ENCODE data around the gene RBM39. TPM values are rescaled to one million over a fixed set of nuclear protein-coding genes. Genes with fewer than 3 reads are reported as not detected.

The RBM39 gene
- total and polyA plus RNA-seq, 2 of the 13 experiments (the other 11 are each of a cell fraction or from before 2014, with no cell fraction given), result 788 to 920 TPM

DNA sequence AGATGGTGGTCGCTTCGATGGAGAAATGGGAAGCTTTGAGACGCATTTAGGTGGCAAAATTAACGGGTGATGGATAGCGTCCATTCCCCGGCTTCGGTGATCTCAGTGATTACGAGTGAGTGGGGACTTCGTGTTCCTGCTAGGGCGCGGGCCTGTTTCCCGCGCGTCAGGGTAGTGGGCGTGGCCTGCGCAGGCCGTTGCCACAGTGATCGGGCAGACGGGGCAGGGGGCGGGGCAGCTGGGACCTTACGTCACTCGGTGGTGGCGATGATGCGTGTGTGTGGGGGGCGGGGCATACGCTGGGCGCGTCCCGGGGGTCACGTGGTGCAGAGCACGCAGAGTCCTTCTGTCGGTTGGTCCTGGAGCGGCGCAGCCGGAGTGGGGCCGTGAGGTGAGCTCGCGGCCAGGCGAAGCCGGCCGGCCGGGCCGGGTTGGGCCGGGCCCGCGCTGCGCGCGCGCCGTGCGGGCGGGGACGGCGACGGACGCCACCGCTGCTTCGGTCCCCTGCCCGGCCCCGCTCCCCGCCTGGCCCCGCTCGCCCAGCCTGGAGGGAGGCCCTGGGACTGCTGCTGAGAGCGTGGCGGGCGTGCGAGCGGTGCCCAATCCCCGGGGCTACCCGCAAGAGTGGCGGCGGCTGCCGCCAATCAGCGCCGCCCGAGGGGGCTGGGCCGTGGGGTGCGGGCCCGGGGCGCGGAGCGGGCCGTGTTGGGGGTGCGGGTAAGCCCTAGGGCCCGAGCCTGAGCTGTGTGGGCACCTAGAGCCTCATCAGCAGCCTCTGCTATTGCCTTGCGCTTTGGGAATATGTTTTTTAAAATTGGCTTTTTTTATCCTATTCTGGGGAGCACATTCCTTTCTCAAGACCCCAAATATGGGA, 29.9 kb upstream of the RBM39 start, which contains the start of gene PHF20 (continued):
- peak; percentile 95 for TF ChIP-seq ZBTB20 (CRISPR knock-in tag; IDR thresholded peaks at IDR 0.05; ENCODE audit: borderline replicate concordance, low read depth)
- peak; percentile 76; the same call in 1 of the 2 replicates for TF ChIP-seq FUBP1 (CRISPR knock-in tag; IDR thresholded peaks at IDR 0.05; ENCODE audit: borderline replicate concordance)
- TF ChIP-seq, protein P1, sequence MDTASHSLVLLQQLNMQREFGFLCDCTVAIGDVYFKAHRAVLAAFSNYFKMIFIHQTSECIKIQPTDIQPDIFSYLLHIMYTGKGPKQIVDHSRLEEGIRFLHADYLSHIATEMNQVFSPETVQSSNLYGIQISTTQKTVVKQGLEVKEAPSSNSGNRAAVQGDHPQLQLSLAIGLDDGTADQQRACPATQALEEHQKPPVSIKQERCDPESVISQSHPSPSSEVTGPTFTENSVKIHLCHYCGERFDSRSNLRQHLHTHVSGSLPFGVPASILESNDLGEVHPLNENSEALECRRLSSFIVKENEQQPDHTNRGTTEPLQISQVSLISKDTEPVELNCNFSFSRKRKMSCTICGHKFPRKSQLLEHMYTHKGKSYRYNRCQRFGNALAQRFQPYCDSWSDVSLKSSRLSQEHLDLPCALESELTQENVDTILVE (CRISPR knock-in tag; IDR thresholded peaks at IDR 0.05), result peak; percentile 90
- TF ChIP-seq ZNF326 (CRISPR knock-in tag; IDR thresholded peaks at IDR 0.05; ENCODE audit: borderline replicate concordance), result 0 out of 2 replicates have a peak, but pooled peaks have one; percentile 82
- TF ChIP-seq ZNF225 (CRISPR knock-in tag; IDR thresholded peaks at IDR 0.05), result peak; percentile 96
- 0 out of 2 replicates have a peak, but pooled peaks have one; percentile 2 for TF ChIP-seq ZNF674 (CRISPR knock-in tag; IDR thresholded peaks at IDR 0.05; ENCODE audit: low read depth)
- peak; percentile 97 for TF ChIP-seq USF2 (IDR thresholded peaks at IDR 0.05; ENCODE audit: low read depth, low read length)
- TF ChIP-seq USF2 (CRISPR knock-in tag; IDR thresholded peaks at IDR 0.05; ENCODE audit: borderline replicate concordance), result peak; percentile 91
- peak; percentile 89; the same call in 1 of the 2 replicates for TF ChIP-seq ZNF512 (CRISPR knock-in tag; IDR thresholded peaks at IDR 0.05)
- peak; percentile 61; the same call in 1 of the 2 replicates for TF ChIP-seq ZFAT (CRISPR knock-in tag; conservative IDR thresholded peaks at IDR 0.05)
- TF ChIP-seq PAX8 (CRISPR knock-in tag; IDR thresholded peaks at IDR 0.05; ENCODE audit: borderline replicate concordance), result no peak; the same call in 1 of the 2 replicates
- 0 out of 2 replicates have a peak, but pooled peaks have one; percentile 69 for TF ChIP-seq ZFP82 (CRISPR knock-in tag; IDR thresholded peaks at IDR 0.05; ENCODE audit: borderline replicate concordance)
- 0 out of 2 replicates have a peak, but pooled peaks have one; percentile 45 for TF ChIP-seq HOXD1 (CRISPR knock-in tag; IDR thresholded peaks at IDR 0.05)
- TF ChIP-seq ZZZ3 (CRISPR knock-in tag; IDR thresholded peaks at IDR 0.05; ENCODE audit: borderline replicate concordance), result peak; percentile 88; the same call in 1 of the 2 replicates
- peak; percentile 36; the same call in 1 of the 2 replicates for TF ChIP-seq NCOR1 (IDR thresholded peaks at IDR 0.05; ENCODE audit: borderline replicate concordance, low read length)
- TF ChIP-seq ZNF768 (CRISPR knock-in tag; IDR thresholded peaks at IDR 0.05), result peak; percentile 58
- peak; percentile 97 for TF ChIP-seq RAD51 (IDR thresholded peaks at IDR 0.05; ENCODE audit: borderline replicate concordance)
- TF ChIP-seq SETDB1 (CRISPR knock-in tag; IDR thresholded peaks at IDR 0.05; ENCODE audit: borderline replicate concordance), result no peak
- peak; percentile 89 for TF ChIP-seq ZNF616 (CRISPR knock-in tag; IDR thresholded peaks at IDR 0.05; ENCODE audit: low read depth)
- peak; percentile 92; the same call in 1 of the 2 replicates for TF ChIP-seq ZNF136 (CRISPR knock-in tag; IDR thresholded peaks at IDR 0.05; ENCODE audit: low read depth)
- TF ChIP-seq ZSCAN29 (CRISPR knock-in tag; conservative IDR thresholded peaks at IDR 0.05), result peak; percentile 19; the same call in 1 of the 2 replicates
